ENCODE results near the gene ZNF597. TPM values are rescaled to one million over a fixed set of nuclear protein-coding genes. Genes with fewer than 3 reads are reported as not detected.
A peak's percentile ranks its signal among the peaks of the same experiment; 100 is the strongest.
"Not testable (repeated sequence)": the region's sequence is repeated elsewhere in the genome, so short reads cannot be mapped to it uniquely, and the experiment has no call there.

The ZNF597 gene
- total RNA-seq, 2 donors from 2014 or later, result 1.4 to 2.3 TPM

GRCh38 chr16:3478242-3478925 lies 35.1 kb upstream of the ZNF597 start:
- no peak for ATAC-seq
- no peak for DNase-seq
- intact Hi-C loops (cut with DNase I), result no loop called here

- ATAC-seq (no peak), DNase-seq (no peak)
- intact Hi-C loops (cut with DNase I), result no loop called here
Observed at GRCh38 chr16:3476409-3476808, 33.1 kb upstream of the ZNF597 start.

- DNase-seq, result no peak
Observed at GRCh38 chr16:3475604-3476375, 32.5 kb upstream of the ZNF597 start.

GRCh38 chr16:3474870-3475269 lies 31.6 kb upstream of the ZNF597 start:
- intact Hi-C loops (cut with DNase I); DNase-seq: not testable (repeated sequence)

More at GRCh38 chr16:3475604-3476375, 32.5 kb upstream of the ZNF597 start:
- no peak for ATAC-seq
- intact Hi-C loops (cut with DNase I), result no loop called here

GRCh38 chr16:3474136-3474779 lies 31.0 kb upstream of the ZNF597 start:
- intact Hi-C loops (cut with DNase I), result no loop called here
- ATAC-seq (peak; percentile 41 to 71), DNase-seq (no peak)

More at GRCh38 chr16:3474870-3475269, 31.6 kb upstream of the ZNF597 start:
- not testable (repeated sequence) for ATAC-seq

- ATAC-seq; intact Hi-C loops (cut with DNase I); DNase-seq: not testable (repeated sequence)
Observed at GRCh38 chr16:3473596-3473943, 30.3 kb upstream of the ZNF597 start.

- intact Hi-C loops (cut with DNase I), result no loop called here
- ATAC-seq, result no peak
- DNase-seq, result no peak
Observed at GRCh38 chr16:3472878-3473595, 29.7 kb upstream of the ZNF597 start.

- intact Hi-C loops (cut with DNase I), result no loop called here
- ATAC-seq (no peak), DNase-seq (no peak)
Observed at GRCh38 chr16:3471518-3472176, 28.3 kb upstream of the ZNF597 start.

GRCh38 chr16:3470723-3471122 lies 27.4 kb upstream of the ZNF597 start:
- ATAC-seq, result no peak

GRCh38 chr16:3469736-3470135 lies 26.4 kb upstream of the ZNF597 start:
- ATAC-seq (no peak), DNase-seq (no peak)
- intact Hi-C loops (cut with DNase I), result no loop called here

More at GRCh38 chr16:3470723-3471122, 27.4 kb upstream of the ZNF597 start:
- intact Hi-C loops (cut with DNase I), result no loop called here
- no peak for DNase-seq

- ATAC-seq, result peak in 1 of 2 donors; percentile 25
- intact Hi-C loops (cut with DNase I), result no loop called here
- DNase-seq, result no peak
Observed at GRCh38 chr16:3468501-3468900, 25.2 kb upstream of the ZNF597 start.

- ATAC-seq (no peak), DNase-seq (no peak)
- intact Hi-C loops (cut with DNase I), result no loop called here
Observed at GRCh38 chr16:3467921-3468320, 24.6 kb upstream of the ZNF597 start.

GRCh38 chr16:3467182-3467581 lies 23.9 kb upstream of the ZNF597 start:
- intact Hi-C loops (cut with DNase I), result no loop called here
- ATAC-seq (peak in 1 of 2 donors; percentile 14), DNase-seq (no peak)

GRCh38 chr16:3465911-3466584 lies 22.7 kb upstream of the ZNF597 start:
- intact Hi-C loops (cut with DNase I), result no loop called here
- ATAC-seq, result peak in 1 of 2 donors; percentile 27
- no peak for DNase-seq

GRCh38 chr16:3465301-3465700 lies 22.0 kb upstream of the ZNF597 start:
- ATAC-seq, result no peak
- intact Hi-C loops (cut with DNase I), result no loop called here
- DNase-seq, result no peak

GRCh38 chr16:3461151-3461550 lies 17.8 kb upstream of the ZNF597 start:
- ATAC-seq (no peak), DNase-seq (no peak)
- intact Hi-C loops (cut with DNase I), result no loop called here

GRCh38 chr16:3460585-3460984 lies 17.3 kb upstream of the ZNF597 start:
- DNase-seq (no peak), ATAC-seq (no peak)
- intact Hi-C loops (cut with DNase I), result no loop called here

GRCh38 chr16:3460121-3460520 lies 16.8 kb upstream of the ZNF597 start:
- intact Hi-C loops (cut with DNase I), result no loop called here
- DNase-seq (no peak), ATAC-seq (no peak)
